Endometrium (tissue), 2 donors: ENCODE data around the gene VPS72.
"Not testable (repeated sequence)": the region's sequence is repeated elsewhere in the genome, so short reads cannot be mapped to it uniquely, and the experiment has no call there.

ENCODE experiments used
- FAIRE-seq: peaks from 2 replicates; lab custom pipeline; 2012; peaks lifted over from hg19 to GRCh38; lab: Jason Lieb, UNC
- donor health status: control.
- donor health status: control.

The VPS72 gene, protein sequence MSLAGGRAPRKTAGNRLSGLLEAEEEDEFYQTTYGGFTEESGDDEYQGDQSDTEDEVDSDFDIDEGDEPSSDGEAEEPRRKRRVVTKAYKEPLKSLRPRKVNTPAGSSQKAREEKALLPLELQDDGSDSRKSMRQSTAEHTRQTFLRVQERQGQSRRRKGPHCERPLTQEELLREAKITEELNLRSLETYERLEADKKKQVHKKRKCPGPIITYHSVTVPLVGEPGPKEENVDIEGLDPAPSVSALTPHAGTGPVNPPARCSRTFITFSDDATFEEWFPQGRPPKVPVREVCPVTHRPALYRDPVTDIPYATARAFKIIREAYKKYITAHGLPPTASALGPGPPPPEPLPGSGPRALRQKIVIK

DNA sequence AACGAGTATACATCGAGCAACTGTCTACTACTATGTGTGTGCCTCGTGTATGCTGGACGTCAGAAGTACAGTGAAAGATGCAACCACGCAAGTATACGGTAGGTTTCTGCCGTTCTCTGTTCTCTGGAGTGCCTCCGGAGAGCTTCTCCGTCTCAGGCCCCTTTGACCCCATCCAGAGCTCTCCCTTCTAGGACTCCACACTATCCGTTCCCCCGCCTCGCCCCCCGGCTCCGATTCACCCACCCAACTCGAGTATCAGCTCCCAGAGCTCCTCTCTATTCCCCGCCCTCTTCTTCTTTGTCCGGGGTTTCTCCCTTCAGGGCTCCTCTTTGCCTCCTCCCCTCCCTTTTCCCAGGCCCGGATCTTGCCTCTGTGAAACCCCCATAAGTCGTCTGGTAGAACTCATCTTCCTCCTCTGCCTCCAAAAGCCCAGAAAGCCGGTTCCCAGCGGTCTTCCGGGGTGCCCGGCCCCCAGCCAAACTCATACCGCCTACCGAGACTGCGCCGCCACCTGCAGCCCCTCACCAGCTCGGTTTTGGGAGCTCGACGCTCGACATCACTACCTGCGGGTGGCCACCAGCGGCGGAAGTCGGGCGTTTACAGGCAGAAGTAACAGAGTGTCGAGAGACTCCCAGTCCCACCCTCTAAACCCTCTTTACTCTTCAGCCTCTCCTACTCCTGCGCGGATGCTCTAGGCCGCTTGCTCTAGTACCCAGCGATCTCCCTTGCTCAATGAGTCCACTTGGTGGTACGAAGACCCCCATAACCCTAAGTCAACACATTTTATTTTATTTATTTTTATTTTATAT, at the start of gene VPS72:
Gene VPS72 (minus strand): TSS at position 561 of the 809 bp plus-strand sequence. CDS start 76 bp downstream, at position 485.
- FAIRE-seq = no peak

DNA sequence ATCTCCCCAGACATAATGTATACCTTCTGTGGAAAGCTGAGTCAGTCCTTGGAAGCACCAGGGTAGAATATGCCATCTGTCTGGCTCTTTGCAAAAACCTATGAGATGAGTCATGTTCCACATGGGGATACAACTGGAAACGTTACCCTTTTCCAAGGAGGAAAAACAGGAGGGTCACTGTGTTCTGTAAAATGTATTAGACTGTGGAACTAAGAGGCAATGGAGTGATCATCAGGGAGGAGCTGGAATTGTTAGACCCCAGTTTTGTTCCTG, 48.4 kb upstream of the VPS72 start:
- no peak for FAIRE-seq

DNA sequence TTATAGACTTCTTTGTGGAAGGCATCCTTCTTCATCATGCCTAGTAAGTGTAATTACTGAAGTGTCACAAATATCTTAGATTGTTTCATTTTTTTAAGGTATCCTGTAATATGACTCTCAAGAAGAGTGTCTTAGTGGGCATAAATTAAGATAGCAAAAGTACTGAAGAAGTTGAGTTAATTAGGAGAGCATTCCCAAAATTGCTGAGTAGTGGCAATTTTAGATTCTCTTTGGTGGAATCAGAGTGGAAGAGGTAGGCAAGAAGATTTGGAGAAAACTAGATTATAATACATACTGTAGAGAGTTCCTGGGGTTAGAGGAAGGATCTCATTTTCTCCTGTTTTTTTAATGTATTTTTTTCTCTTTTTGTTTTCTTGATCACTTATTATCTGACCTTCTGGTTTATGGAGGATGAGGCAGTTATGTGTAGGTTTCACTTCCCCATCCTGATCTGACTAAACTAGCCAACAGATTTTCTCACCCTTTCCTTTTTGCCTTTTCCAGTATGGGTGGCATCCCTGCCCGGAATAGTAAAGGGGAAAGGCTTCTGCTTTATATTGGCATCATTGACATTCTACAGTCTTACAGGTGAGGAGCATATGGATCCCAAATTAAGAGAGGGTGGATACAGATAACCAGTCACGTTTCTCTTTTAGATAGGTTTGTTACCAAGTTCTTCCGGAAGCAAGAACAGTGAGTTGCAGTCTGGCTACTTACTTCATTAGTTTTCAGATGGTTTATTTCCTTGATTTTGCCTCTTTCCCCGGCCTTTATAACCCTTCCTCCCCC, 47.9 kb upstream of the VPS72 start:
- FAIRE-seq = no peak

DNA sequence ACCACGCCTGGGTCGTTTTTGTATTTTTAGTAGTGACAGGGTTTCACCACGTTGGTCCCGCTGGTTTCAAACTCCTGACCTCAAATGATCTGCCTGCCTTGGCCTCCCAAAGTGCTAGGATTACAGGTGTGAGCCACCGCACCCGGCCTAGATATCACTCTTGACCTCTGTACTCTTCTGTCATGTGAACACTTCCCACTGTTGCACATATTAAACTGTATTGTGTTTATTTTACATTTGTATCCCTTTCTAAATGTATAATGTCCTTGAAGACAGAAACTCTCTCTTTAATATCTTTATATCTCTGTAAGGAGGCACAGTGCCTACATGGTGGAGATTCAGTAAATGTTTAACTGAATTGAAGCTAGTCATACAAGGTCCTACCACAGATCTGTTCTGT, 45.2 kb upstream of the VPS72 start:
- FAIRE-seq = no peak

DNA sequence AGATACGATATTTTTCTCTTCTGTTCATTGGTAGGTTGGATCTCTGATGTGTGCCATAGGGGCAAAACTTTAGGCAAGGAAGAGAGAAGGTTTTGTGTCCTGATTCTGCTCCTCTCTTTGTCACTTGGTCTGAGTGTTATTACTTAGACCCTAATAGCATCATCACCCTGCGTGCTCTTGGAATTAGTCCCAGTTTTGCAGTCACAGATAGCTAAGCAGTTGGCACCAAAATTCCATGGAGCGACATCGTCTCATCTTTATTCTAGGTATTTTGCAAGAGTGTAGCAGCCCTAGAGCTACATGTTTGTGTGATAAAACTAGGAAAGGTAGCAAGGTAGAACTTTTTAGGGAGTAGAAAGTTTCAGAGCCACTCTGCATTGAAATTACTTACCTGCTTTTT, 32.1 kb upstream of the VPS72 start:
- FAIRE-seq = no peak

DNA sequence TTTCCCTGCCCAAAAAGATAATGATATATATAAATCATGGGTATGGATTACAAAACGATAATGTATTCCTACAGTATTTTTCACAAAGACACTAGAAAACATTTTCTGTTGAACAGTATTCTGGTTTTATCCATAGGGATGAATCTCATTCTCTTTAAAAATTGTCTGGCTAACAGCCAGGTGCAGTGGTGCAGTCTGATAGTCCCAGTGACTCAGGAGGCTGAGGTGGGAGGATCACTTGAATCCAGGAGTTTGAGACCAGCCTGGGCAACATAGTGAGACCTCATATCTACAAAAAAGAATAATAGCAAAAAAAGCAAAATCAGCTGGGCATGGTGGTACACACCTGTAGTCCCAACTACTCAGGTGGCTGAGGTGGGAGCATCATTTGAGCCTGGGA, 31.6 kb upstream of the VPS72 start:
- no peak for FAIRE-seq

DNA sequence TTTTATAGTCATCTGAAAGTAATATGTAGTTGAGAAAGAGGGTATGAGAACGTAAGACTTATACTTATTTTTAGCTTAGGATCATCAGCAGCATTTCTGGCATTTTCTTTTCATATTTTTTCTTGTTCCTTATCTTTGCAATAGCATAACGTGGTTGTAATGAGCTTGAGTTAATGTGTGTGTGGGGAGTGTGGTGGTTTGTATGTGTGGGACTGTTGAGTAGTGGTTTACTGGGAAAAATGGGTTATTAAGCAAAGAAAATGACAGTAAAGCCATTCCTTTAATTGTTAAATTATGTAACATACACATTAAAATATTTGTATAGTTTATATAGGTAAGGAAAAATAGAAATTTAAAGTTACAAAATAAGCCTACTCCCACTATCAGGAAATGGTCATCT, 23.6 kb upstream of the VPS72 start:
- FAIRE-seq = no peak

DNA sequence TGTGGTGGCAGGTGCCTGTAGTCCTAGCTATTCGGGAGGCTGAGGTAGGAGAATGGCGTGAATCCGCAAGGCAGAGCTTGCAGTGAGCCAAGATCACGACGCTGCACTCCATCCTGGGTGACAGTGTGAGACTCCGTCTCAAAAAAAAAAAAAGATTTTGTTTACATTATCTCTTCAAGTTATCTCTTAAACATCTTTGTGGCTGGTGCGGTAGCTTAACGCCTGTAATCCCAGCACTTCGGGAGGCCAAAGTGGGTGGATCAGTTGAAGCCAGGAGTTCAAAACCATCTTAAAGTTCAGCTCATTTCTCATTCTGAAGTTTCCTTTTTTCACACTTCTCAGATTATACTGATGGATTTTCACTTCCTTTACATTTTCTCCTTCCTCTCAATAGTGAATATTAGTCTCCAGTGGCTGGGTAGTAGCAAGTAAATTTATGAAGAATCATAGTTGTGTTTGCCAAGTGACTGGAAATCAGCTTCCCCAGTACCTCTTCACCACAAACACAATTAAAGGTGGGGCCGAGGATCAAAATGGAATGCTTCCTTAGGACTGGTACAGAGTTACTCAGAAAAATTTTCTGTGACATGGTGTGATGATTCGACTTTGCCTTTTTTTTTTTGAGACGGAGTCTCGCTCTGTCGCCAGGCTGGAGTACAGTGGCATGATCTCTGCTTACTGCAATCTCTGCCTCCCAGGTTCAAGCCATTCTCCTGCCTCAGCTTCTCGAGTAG, 22.1 kb upstream of the VPS72 start:
- FAIRE-seq = no peak

DNA sequence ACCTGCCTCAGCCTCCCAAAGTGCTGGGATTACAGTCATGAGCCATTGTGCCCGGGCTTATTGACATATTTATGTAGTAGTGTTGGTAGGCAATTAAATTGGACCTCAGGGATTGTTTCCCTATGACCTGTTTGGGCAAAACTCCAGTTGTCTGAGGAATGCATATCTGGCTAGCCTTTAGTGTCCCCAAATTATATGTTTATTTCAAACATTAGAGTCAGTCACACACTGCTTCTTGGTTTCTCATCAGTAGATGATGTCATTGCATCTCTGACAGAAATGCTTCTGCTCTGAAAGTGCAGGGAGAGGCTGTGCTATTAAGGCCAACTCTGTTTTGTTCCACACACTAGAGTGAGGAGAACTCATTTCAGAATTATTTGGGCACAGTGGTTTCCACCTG, 20.8 kb upstream of the VPS72 start:
- FAIRE-seq = no peak

DNA sequence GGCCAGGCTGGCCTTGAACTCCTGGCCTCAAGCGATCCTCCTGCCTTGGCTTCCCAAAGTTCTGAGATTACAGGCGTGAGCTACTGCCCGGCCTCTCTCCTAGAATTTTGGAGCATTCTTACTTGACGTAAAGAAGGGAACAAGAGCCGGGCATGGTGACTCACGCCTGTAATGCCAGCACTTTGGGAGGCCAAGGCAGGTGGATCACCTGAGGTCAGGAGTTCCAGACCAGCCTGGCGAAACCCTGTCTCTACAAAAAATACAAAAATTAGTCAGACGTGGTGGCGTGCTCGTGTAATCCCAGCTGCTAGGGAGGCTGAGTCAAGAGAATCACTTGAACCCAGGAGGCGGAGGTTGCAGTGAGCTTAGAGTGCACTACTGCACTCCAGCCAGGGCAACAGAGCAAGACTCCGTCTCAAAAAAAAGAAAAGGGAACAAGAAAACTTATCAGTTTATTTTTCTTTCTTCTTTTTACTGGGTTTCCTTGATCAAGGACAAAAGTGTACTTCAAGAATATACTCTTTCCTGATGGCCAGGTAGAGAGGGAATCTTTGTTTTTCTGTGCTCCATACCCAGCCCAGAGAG, 15.5 kb upstream of the VPS72 start:
- FAIRE-seq = not testable (repeated sequence)

DNA sequence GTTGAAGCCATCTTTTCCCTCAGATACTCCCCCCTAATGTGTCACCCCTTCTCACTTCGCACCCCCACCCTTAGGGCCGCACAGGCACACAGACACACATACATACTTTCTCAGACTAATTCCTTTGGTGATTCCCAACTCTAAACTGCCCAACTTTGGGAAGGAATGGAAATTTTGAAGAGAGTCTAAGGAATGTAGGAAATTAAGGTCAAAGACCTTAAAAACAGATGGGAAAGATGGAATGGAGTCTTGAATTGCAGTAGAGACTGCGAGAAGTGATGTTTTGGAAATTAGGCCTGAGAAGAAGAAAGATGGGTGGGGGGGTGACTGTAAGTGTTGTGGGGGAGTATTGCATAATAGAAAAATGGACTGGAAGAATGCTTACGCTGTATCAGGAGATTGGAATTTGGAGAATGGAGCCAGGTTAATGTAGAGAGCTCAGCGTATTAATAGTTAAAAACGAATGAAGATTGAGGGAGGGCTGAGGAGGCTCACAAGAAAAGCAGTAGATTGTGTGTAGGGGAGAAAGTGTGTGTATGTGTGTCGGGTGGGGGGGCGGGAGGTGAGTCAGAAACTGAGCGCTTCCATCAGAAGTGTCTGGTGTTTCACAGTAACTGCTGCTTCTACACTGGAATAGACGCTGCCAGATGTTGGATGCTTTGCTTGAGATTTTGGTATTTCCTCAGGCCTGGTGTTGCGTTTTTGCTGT, 10.0 kb upstream of the VPS72 start:
- no peak for FAIRE-seq

DNA sequence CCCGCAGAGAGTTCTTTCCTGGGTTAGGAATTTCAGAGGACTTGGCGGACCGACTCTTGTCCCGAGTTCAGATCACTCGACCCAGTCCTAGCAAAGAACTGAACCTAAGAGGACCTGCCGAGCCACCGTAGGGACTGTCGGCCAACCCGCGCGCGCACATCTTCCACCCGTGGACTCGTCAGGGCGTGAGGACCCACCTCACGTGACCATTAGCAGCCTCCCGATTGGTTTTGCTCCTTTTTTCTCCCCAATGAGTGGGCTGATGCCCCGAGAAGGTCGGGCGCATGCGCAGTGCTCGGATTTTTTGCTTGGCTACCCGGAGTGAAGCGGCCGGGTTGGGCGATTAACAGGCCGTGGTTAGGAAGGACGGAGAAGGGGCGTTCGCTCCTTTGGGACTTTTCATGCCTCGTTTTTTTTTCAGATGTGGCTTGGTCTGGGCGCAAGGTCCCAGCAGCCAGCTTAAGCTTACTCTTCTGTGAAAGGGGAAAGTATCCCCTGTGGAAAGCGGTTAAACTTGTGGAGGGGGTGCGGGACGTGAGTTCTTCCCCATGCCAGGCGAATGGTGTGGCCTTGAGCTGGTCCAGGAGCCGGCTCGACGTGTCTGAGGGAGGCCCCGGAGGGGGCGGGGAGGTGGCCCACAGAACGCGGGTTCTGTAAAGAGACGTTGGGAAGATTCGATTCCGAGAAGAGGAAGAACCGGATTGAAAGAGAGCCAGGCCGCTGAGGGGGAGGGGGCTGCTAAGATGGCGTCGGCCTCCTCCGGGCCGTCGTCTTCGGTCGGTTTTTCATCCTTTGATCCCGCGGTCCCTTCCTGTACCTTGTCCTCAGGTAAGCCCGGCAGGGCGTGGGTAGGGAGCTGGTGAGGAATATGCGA, 8.5 kb upstream of the VPS72 start, which contains the start of gene PIP5K1A:
Gene PIP5K1A (plus strand): TSS at position 299 of the 874 bp plus-strand sequence. CDS start 445 bp downstream, at position 744.
- FAIRE-seq = peak; percentile 72

DNA sequence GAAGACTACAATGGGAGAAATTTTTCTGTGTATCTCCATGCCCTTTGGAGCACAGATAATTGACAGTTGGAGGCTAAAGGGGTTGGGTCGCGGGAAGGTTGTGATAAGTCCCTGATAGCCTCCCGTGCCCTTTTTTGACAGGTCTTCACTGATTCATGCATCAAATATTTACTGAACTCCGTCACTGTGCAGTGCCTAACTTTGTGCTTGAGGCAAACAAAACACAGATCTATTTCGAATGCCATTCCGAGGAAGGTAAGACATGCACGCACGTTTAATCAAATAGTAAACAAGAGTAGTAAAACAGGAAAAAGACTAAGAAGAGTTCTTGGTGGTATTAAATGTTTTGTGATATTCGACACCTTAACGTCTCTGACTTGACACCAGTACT, 7.9 kb upstream of the VPS72 start:
- no peak for FAIRE-seq

DNA sequence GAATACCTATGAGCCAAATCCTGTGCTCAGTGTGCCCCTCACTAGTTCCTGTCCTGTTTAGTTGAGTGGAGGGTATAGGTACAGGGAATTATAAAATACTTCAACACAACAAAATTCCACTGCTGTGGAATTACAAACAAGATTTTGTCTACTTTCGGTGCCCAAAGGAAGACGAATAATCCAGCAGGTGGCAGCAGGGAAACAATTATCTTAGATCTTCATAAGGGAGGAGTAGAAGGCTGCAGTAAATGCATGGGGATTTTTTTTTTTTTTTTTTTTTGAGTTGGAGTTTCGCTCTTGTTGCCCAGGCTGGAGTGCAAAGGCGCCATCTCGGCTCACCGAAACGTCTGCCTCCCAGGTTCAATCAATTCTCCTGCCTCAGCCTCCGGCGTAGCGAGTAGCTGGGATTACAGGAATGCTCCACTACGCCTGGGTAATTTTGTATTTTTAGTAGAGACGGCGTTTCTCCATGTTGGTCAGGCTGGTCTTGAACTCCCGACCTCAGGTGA, 6.3 kb upstream of the VPS72 start:
- FAIRE-seq = peak; percentile 78

DNA sequence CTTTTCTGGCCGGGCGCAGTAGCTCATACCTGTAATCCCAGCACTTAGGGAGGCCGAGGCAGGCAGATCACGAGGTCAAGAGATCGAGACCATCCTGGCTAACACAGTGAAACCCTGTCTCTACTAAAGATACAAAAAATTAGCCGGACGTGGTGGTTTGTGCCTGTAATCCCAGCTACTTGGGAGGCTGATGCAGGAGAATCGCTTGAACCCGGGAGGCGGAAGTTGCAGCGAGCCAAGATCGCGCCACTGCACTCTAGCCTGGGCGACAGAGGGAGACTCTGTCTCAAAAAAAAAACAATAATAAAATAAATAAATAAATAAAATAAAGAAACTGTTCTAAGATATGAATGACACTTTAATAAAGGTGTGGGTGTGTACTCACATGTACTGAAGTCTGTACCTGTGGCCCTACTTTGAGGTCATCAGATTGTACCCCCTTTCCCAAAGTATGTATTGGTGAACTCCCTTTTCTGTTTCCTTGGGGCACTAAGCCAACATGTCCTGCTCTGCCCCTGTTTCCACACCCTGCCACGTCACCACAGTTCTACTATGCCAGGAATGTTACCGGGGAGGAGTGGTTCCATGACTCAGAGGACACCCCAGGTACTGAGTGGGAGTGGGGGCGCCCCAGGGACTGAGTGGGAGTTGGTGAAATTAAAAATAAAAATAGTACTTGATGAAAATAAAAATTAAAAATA, 5.0 kb upstream of the VPS72 start:
- FAIRE-seq = not testable (repeated sequence)

DNA sequence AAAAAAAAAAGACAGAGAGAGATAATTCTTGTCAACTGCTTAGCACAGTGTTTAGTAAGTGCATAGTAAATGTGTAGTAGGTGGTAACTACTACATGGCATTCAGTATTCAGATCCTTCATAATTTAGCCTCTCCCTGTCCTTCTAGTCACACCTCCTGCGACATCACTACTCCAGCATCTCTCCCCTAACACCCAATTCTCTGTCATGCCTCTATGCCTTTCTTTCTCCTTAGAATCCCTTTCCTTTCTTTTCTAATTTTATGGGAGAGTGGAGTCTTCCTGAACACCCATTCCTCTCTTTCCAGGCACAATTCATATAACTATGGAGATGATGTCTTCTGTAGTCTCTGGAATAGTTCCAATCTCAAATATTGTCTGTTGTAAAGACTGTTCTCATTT, 3.9 kb upstream of the VPS72 start:
- no peak for FAIRE-seq

DNA sequence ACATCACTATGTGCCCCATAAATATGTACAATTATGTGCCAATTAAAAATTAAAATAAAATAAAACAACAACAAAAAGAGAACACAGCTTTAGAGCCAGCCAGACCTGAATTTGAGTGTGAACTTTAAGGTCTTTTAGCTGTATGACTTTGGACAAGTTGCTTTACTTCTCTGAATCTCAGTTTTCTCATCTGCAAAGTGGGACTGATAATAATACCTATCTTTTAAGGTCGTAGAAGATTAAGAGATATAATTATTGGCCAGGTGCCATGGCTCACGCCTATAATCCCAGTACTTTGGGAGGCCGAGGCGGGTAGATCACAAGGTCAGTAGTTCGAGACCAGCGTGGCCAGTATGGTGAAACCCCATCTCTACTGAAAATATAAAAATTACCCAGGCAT, 3.3 kb upstream of the VPS72 start:
- no peak for FAIRE-seq

DNA sequence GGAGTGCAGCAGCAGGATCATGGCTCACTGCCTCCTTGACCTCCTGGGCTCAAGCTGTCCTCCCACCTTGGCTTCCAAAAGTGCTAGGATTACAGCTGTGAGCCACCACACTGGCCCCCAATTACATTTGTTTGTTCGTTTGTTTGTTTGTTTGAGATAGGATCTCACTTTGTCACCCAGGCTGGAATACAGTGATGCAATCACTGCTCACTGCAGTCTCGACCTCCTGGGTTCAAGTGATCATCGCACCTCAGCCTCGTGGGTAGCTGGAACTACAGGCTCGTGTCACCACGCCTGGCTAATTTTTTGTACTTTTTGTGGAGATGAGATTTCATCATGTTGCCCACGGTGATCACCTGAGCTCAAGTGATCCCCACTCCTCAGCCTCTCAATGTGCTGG, 2.0 kb upstream of the VPS72 start:
- FAIRE-seq = no peak

DNA sequence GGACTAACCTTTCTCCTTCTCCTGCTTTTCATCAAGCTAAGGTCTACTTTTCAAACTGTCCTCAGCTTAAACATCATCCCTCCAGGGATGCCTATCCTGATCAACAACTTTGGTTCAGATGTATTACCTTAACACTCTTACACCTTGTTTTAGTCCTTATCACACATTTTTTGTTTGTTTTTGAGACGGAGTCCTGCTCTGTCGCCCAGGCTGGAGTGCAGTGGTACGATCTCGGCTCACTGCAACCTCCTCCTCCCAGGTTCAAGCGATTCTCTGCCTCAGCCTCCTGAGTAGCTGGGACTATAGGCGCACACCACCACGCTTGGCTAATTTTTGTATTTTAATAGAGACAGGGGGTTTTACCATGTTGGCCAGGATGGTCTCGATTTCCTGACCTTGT, 1.3 kb downstream of the VPS72 start:
- FAIRE-seq = not testable (repeated sequence)
